ENCODE results near the gene PRKAG3.
"Not testable (repeated sequence)": the region's sequence is repeated elsewhere in the genome, so short reads cannot be mapped to it uniquely, and the experiment has no call there.

Gene PRKAG3

DNA sequence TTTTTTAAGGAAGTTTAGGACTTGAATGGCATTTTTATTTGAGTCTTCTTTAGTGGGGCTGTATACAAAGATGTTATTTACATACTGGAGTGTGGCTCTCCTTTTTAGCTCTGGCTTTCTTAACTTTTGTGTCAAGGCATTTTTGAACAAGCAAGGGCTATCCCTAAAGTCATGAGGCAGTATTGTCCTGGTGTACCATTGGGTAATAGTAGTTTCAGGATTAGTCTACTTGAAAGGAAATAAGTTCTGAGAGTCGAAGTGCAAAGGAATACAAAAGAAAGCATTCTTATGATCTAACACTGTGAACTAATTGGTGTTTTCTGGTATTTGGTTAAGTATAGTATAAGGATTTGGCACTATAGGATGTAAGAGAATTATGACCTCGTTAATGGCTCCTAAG lies 51.6 kb downstream of the PRKAG3 start:
- DNase-seq, result no peak

DNA sequence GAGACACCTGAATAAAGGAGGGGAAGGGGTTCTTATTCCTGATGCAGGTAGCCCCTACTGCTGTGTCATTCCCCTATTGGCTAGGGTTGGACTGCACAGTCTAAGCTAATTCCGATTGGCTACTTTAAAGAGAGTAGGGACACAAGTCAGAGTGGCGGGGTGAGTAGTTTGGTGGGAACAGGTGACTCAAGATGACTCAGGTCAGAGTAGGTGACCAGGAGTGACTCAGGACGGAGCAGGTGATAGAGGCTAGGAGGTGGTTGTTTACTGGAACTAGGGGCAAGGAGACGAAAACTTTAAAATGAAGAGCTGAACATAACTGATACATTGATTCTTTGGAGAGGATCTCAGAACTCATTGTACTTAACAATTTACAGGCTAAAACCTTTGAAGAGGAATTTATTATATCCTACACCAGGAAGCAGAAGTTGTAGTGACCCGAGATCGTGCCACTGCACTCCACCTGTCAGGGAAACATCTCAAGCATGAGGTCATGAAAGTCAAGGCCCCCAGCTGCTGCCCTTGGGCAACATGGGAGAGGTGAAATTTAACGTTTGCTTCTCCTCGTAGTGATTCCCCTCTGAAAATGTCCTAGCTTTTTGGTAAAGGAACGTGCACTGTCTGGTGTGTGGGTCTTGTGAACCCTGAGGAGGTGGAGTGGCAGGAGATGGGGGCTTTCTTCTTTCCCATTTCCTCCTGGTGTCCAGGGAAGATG lies 54.2 kb downstream of the PRKAG3 start:
- no peak for DNase-seq

DNA sequence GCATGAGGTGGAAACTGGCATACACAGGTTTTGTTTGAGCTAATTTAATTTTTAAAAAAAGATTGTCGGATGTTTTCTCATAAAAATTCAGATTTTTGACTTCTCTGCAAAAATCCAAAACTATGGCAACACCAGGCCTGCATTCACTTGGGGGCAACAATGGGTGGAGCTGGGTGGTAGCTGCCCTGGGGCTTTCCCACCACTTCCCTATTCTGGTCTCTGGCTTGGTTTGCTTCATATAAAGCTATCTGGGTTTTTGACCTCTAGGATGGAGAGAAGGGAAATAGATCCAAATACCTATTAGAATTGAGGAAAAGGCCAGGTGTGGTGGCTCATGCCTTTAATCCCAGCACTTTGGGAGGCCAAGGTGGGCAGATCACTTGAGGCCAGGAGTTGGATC lies 55.1 kb downstream of the PRKAG3 start:
- DNase-seq, result no peak

DNA sequence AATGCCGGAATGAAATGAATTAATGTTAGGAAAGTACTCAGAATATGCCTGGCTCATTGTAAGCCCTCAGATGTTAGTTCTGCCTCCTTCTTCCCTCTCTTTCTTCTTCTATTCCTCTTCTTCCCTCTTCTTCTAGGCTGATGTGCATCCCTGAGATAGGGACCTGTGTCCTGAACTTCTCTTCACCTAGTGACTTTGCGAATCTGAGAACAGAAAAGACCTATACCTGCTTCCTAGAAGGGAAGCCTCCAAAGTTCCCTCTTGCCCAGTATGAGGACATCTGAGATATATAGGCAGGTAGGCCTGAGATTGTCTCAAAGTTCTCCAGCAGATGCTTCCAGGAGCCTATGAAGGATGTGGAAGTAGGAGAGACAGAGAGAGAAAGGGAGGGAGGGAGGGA lies 57.7 kb downstream of the PRKAG3 start:
- DNase-seq, result no peak

DNA sequence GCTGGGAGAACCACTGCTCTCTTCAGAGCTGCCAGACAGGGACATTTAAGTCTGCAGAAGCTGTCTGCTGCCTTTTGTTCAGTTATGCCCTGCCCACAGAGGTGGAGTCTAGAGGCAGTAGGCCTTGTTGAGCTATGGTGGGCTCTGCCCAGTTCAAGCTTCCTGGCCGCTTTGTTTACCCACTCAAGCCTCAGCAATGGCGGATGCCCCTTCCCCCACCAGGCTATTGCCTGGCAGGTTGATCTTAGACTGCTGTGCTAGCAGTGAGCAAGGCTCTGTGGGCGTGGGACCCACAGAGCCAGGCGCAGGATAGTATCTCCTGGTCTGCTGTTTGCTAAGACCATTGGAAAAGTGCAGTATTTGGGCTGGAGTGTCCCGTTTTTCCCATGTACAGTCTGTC lies 58.8 kb downstream of the PRKAG3 start:
- not testable (repeated sequence) for DNase-seq

Data from DMS153 (cell line).